ENCODE data around the gene PHF21B.
"Not testable (repeated sequence)": the region's sequence is repeated elsewhere in the genome, so short reads cannot be mapped to it uniquely, and the experiment has no call there.

The PHF21B gene

DNA sequence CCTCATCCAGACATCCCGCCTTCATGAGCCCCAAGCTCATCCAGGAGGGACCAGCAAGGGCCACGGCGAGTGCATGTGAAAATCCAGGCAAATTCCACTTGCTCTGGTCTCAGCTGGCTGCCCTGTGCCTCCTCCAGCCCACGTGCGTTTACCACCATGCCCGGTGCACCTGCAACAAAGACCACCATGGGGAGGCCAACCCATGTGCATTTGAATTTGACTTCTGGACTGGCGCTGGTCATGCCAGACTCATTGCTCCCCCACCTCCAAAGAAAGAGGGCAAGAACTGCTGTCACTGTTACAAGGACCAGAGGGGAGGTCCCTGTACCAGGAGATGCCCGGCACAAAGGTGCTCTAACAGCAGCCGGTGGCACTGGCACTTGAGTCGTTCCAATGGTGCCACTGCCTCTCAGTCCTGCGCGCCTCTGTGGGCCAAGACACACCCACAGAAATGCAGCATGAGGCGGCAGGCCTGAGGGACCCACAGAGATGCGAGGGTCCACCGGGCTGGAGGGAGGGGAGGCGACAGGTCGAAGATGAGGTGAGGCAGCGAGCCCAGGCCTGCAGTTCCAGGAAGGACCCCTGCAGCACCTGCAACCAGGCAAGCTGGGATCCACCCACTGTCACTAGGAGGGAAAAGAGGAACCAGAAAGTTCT lies 80.3 kb downstream of the PHF21B start:
- DNase-seq (no peak), ATAC-seq (no peak)
- Mint-ChIP-seq H3K27me3 (peaks cover 13% of the 10 kb centered on the region), H3K9me3 (no peaks in the 10 kb centered on the region), H3K4me1 (no peaks in the 10 kb centered on the region), H3K4me3 (no peak overlapping the region), H3K27ac (no peak overlapping the region)

DNA sequence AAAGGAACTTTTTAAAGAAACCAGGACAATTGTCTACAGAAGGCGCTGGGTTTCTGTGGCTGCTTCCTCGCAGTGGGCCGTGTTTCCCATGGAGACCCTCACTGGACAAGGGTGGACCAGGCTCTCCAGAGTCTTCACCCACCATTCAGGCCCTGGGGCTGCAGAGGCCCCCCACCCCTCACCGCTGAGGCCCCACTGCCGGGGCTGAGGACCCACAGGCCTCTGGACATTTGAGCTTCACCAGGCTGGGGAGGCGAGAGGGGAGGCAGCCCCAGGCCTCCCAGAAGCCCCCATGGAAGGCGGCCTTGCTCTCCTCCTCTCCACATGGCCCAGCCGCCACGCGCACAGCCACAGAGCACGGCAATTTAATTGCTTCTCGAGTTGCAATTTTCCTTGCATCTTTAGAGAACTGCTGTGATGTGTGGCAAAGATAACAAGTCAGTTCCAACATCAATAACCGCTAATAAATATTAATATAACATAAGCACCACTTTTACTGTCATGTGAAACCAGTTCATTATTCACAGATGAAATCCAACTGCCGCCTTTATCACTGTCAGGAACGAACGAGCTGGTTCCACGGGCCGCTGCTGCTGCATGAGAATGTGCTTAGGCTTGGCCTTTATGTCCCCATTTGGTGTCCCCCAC lies 81.0 kb downstream of the PHF21B start:
- ATAC-seq = no peak
- DNase-seq = no peak
- no peaks in the 10 kb centered on the region for H3K4me1 Mint-ChIP-seq
- H3K4me3 Mint-ChIP-seq = no peak overlapping the region
- peaks cover 8% of the 10 kb centered on the region for H3K27me3 Mint-ChIP-seq
- no peak overlapping the region for H3K27ac Mint-ChIP-seq
- H3K9me3 Mint-ChIP-seq = no peaks in the 10 kb centered on the region

DNA sequence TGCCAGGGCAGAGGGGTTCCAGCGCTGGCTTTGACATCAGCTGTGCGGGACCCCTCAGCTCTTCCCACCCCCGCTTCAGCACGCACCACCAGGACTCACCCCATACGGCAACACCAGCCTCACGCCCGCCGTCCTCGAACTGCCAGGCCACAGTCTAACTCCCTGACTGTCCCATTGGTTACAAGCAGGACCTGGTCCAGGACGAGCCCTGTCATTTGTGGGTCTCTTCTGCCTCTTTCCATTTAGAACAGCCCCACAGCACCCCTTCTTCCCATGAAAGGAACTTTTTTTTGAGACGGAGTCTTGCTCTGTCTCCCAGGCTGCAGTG lies 81.7 kb downstream of the PHF21B start:
- Mint-ChIP-seq H3K4me1 (no peaks in the 10 kb centered on the region), H3K9me3 (no peaks in the 10 kb centered on the region), H3K27ac (no peak overlapping the region), H3K4me3 (no peak overlapping the region), H3K27me3 (peaks cover 8% of the 10 kb centered on the region)
- no peak for ATAC-seq
- DNase-seq = no peak

DNA sequence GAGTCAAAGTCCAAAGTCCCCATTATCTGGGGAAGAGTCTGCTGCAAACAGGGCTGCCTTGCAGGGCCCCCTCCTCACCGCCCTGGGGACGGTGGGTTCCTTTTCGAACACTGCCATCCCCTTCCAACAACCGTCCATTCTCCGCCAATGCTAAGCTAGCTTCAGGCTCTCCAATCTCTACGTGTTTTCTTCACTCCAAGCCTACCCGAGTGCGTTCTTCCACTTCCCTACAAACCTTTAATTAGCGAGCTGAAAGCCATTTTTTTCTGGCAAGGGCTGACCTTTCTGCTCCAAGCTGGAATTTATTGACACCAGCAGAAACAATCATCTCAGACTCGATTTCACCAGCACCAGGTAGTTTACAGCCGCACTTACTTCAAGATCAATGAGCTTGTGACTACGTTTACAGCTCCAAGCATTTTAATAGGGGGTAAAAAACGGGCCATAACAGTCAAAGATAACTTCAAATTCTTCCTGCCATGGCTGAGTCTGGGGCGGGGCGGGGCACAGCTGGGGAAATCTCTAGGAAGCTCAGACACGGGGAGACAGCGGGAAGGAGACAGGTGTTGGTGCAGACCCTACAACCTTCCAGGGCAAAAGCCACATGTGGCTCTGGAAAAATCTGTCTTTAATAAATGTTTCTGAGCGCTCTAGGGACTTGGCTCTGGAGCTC lies 82.2 kb downstream of the PHF21B start:
- Mint-ChIP-seq H3K27me3 (peaks cover 8% of the 10 kb centered on the region), H3K27ac (no peak overlapping the region), H3K4me3 (no peak overlapping the region), H3K9me3 (no peaks in the 10 kb centered on the region), H3K4me1 (no peaks in the 10 kb centered on the region)
- no peak for DNase-seq
- no peak for ATAC-seq

DNA sequence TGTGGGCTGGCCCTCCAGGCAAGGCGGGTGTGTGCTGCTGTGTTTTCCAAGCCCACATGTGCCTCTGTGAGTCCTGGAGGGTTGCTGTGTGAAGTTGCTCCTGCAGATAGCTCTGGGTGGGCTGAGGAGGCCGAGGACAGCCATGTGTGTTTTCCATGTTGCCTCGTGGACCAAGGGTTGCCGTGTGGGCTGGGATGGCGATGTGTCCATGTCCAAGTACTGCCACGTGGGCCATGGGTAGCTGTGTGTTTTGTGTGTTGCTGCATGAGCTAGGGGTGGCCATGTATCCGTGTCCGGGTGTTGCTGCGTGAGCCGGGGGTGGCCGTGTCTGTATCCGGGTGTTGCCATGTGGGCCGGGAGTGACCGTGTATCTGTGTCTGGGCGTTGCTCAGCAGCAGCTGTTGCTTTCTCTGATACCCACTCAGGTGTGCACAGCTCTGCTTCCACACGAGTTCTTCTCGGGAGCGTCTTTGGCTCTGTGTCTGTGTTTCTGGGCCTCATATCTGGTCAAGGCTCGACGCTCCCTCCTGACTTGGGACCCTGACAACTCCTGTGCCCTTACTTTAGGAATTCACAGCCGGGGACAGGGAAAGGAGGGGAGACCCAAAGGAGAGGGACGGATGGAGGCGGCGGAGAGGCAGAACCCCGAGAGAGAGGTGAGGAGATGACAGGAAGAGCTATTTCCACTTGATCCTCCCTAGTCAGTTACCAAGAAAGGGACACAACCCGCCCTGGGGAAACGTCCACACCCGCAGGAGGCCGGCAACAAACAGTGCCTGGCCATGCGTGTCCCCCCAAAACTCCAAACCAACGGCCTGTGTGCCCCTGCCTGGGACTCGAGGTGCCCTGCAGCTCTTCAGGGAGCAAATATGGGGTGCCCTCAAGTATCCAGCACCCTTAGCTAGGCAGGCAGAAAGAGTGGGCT lies 83.1 kb downstream of the PHF21B start:
- DNase-seq = no peak
- H3K9me3 Mint-ChIP-seq = no peaks in the 10 kb centered on the region
- no peak overlapping the region for H3K27ac Mint-ChIP-seq
- ATAC-seq = no peak
- H3K27me3 Mint-ChIP-seq = peaks cover 8% of the 10 kb centered on the region
- no peak overlapping the region for H3K4me3 Mint-ChIP-seq
- no peaks in the 10 kb centered on the region for H3K4me1 Mint-ChIP-seq

DNA sequence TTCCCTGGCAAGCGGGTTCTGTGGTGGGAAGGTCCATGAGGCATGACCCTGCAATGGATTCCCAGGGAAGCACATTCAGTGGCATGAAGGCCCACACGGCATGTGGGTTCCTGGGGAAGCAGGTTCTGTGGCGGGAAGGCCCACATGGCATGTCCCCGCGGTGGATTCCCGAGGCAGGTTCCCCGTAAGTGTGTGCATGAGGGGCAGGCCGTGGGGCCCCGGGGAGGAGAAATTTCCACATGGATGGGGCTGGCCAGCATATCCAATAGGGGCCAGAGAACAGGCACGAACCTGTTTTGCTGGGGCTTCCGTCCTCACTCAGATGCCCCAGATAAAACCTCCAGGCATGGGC lies 83.7 kb downstream of the PHF21B start:
- Mint-ChIP-seq H3K4me3 (no peak overlapping the region), H3K27me3 (peaks cover 8% of the 10 kb centered on the region), H3K9me3 (no peaks in the 10 kb centered on the region), H3K27ac (no peak overlapping the region), H3K4me1 (no peaks in the 10 kb centered on the region)
- DNase-seq (no peak), ATAC-seq (no peak)

DNA sequence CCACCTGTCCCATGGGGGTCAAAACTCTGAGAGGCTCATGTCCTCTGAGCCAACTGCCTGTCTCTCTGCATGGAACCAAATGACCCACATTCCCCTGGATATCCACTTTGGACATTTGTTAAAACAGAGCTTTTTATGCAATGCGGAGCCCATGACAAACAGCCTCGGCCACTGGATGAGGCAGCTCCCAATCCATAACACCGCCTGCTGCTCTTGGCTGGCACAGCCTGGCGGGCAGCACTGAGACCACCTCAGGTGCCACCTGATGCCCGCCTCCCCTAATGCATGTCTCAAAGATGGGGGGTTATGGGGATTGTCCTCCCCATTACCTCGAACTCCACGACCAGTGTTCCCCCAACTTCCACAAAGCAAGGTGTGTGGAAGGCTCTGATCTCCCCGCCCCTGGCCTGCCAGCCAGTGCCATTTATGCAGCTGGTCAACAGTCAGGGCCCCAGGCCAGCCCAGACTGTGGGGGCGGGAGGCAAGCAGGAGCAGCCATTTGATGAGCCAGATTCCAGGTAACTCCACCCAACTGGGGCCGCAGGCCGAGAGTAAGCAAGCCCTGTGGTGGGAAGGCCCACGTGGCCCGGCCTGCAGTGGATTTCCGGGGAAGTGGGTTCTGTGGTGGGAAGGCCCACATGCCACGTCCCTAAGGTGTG lies 84.2 kb downstream of the PHF21B start:
- H3K27ac Mint-ChIP-seq = no peak overlapping the region
- DNase-seq = no peak

DNA sequence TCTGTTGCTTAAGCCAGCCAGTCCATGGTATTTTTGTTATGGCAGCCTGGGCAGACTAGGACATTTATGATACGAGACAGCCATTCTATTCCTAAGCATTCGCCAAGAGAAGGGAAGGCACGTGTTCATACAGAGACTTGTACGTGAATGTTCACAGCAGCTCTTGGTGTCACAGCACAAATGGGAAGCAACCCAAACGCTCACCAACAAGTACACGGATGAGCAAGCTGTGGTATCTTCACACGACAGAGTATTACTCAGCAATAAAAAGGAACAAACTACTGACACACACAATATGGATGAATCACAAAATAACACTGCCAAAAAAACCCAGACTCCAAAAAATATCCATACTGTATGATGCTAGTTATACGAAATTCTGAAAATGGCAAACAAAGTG lies 85.1 kb downstream of the PHF21B start:
- no peaks in the 10 kb centered on the region for H3K9me3 Mint-ChIP-seq
- H3K27me3 Mint-ChIP-seq = peaks cover 8% of the 10 kb centered on the region
- H3K4me1 Mint-ChIP-seq = no peaks in the 10 kb centered on the region
- no peak for ATAC-seq
- H3K27ac Mint-ChIP-seq = no peak overlapping the region
- no peak overlapping the region for H3K4me3 Mint-ChIP-seq
- no peak for DNase-seq

More for the DNA sequence above, 84.2 kb downstream of the PHF21B start:
- Mint-ChIP-seq H3K4me3 (no peak overlapping the region), H3K9me3 (no peaks in the 10 kb centered on the region), H3K27me3 (peaks cover 8% of the 10 kb centered on the region), H3K4me1 (no peaks in the 10 kb centered on the region)
- ATAC-seq = no peak

DNA sequence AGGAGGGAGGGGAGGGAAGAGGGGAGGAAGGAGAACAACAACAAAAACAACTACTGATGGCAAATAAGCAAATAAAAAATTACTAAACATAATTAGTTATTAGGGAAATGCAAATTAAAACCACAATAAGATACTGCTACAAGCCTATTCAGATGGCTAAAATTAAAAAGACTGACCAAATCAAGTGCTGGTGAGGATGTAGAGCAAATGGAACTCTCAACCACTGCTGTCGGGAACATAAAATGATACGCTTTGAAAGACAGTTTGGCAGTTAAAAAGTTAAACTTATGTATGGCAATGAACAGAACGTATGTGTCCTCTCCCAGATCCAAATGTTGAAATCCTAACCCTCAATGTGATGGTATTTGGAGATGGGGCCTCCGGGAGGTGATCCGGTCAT lies 85.7 kb downstream of the PHF21B start:
- peaks cover 8% of the 10 kb centered on the region for H3K27me3 Mint-ChIP-seq
- no peak for DNase-seq
- no peak overlapping the region for H3K4me3 Mint-ChIP-seq
- ATAC-seq = no peak
- peak overlapping the region in 1 of 2 donors; percentile 31 for H3K27ac Mint-ChIP-seq
- H3K9me3 Mint-ChIP-seq = no peaks in the 10 kb centered on the region
- no peaks in the 10 kb centered on the region for H3K4me1 Mint-ChIP-seq

DNA sequence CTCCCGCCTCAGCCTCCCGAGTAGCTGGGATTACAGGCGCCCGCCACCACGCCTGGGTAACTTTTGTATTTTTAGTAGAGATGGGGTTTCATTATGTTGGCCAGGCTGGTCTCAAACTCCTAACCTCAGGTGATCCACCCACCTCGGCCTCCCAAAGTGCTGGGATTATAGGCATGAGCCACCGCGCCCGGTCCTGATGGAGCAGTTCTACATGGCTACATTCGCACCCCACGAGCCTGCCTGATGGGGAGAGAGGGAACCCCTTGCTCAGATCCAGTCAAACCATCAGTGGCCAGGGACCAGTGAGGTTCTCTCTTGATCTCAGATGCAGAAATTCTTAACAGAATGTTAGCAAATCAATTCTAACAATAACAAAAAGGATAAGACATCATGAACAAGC lies 88.0 kb downstream of the PHF21B start:
- H3K4me1 Mint-ChIP-seq, H3K27me3 Mint-ChIP-seq: not testable (repeated sequence)

DNA sequence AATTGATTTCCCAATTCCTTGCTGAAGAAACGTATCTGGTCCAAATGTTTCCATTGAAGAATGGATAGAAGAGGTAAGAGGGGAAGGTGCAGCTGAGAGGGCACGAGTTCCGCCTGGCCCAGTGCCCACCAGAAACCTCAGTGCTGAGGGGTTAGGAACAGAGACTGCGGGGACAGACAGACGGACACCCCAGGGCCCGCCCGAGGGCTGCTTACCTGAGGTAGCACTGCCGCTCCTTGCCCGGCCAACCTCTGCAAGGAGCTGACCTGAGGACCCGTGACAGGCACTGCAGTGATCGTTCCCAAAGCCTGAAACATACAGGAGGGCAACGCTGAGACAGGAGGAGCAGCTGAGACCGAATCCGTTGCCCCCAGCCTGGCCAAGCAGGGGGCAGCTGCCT lies 89.6 kb downstream of the PHF21B start:
- Mint-ChIP-seq H3K27me3 (no peaks in the 10 kb centered on the region), H3K4me1 (no peaks in the 10 kb centered on the region), H3K4me3 (no peak overlapping the region), H3K27ac (no peak overlapping the region), H3K9me3 (no peaks in the 10 kb centered on the region)
- no peak for ATAC-seq
- DNase-seq = no peak

More for the DNA sequence above, 88.0 kb downstream of the PHF21B start:
- H3K4me3 Mint-ChIP-seq, ATAC-seq, H3K9me3 Mint-ChIP-seq, DNase-seq: not testable (repeated sequence)
- peak overlapping the region in 1 of 2 donors; percentile 42 for H3K27ac Mint-ChIP-seq

DNA sequence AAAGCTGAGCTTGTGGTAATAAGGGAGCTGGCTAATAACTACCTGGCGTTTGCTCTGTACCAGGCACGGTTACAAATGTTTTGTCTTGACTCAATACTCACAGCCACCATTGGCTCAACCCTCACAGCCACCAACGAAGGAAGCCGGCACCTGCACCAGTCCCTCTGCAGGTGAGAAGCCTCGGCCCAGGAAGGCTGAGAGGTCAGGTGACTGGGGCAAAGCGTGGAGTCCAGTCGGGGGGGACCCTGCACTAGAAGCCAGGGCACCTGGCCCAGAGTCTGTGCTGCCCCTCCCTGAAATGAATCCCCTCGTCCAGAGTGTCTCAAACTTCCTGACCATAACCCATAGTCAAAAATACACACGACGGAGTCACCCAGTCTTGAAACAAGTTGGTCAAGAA lies 90.1 kb downstream of the PHF21B start:
- H3K9me3 Mint-ChIP-seq = no peaks in the 10 kb centered on the region
- no peaks in the 10 kb centered on the region for H3K27me3 Mint-ChIP-seq
- H3K4me1 Mint-ChIP-seq = no peaks in the 10 kb centered on the region
- no peak for DNase-seq
- ATAC-seq = no peak
- H3K4me3 Mint-ChIP-seq = no peak overlapping the region
- H3K27ac Mint-ChIP-seq = no peak overlapping the region

DNA sequence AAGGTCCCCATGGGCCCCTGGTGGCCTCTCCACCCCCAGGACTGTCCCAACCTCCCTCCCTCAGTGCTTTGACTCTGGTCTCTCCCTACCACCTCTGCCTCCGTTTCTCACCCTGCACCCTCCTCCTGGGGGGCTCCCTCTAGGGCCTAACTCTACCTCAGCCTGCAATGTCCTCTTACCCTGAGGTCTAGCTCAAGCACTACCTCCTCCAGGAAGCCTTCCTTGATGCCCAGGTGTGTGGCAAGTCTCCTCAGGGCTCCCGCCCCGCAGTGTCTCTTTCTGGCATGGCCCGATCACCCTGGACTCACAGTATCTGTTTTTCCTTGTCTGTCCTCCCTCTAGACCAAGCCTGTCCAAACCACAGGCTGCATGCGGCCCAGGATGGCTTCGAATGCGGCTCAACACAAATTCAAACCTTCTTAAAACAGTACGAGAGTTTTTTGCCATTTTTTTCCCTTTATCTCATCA lies 90.8 kb downstream of the PHF21B start:
- no peak for DNase-seq
- H3K4me1 Mint-ChIP-seq = no peaks in the 10 kb centered on the region
- H3K27me3 Mint-ChIP-seq = no peaks in the 10 kb centered on the region
- no peak overlapping the region for H3K4me3 Mint-ChIP-seq
- no peaks in the 10 kb centered on the region for H3K9me3 Mint-ChIP-seq
- ATAC-seq = no peak
- H3K27ac Mint-ChIP-seq = peak overlapping the region in 1 of 2 donors; percentile 65

DNA sequence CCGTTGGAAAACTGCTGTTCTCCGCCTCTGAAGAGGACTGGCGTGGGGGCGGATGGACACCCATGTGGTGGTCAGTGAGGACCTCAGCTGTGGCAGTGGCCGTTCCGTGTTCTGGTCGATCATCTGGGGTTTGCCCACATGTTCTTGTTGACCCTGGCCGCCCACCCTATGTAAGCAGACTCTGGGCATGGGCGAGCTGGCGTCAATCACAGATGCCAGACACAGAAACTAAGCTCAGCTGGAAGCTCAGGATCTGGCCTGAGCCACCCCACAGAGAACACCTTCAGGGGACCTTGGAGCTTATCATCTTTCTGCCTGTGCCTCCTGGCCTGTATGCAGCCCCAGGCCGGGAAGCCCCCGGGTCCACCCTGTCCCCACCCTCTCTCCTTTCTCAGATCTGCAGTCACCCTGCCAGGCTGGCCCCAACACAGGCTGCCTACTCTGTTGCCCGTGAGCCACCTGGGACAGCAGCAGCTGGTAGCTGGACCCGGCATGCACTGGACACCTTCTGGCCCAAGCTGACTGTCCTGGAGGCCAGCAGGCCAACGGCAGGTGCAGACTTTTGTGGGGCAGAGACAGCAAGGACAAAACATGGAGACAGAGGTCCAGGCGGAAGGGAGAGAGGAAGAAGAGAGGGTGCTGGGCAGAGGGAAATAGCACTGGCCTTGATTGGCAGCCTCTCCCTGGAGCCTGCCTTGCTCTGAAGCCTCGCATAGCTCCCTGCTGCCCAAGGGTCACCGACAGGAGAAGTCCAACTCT lies 91.5 kb downstream of the PHF21B start:
- Mint-ChIP-seq H3K27ac (no peak overlapping the region), H3K4me3 (no peak overlapping the region), H3K9me3 (no peaks in the 10 kb centered on the region), H3K27me3 (no peaks in the 10 kb centered on the region), H3K4me1 (no peaks in the 10 kb centered on the region)
- ATAC-seq = no peak
- DNase-seq = no peak
